ENCODE measurements around the gene LAMA2. TPM values are rescaled to one million over a fixed set of nuclear protein-coding genes. Genes with fewer than 3 reads are reported as not detected.

The LAMA2 gene
- polyA plus RNA-seq, 1 donor: 151 TPM

GRCh38 chr6:129177801-129178200, 294.9 kb downstream of the LAMA2 start:
- no peak for DNase-seq (ENCODE audit: low read depth)

- no peak for DNase-seq (ENCODE audit: low read depth)
Measured at GRCh38 chr6:129179283-129179682, 296.3 kb downstream of the LAMA2 start.

- DNase-seq (ENCODE audit: low read depth): no peak
Measured at GRCh38 chr6:129181001-129181400, 298.1 kb downstream of the LAMA2 start.

GRCh38 chr6:129183187-129183591, 300.3 kb downstream of the LAMA2 start:
- no peak for DNase-seq (ENCODE audit: low read depth)

- no peak for DNase-seq (ENCODE audit: low read depth)
Measured at GRCh38 chr6:129183681-129184301, 300.9 kb downstream of the LAMA2 start.

GRCh38 chr6:129184324-129184723, 301.4 kb downstream of the LAMA2 start:
- no peak for DNase-seq (ENCODE audit: low read depth)

GRCh38 chr6:129184808-129185366, 301.9 kb downstream of the LAMA2 start:
- DNase-seq (ENCODE audit: low read depth): no peak

GRCh38 chr6:129186988-129187387, 304.1 kb downstream of the LAMA2 start:
- DNase-seq (ENCODE audit: low read depth): no peak

GRCh38 chr6:129188306-129188705, 305.4 kb downstream of the LAMA2 start:
- no peak for DNase-seq (ENCODE audit: low read depth)

GRCh38 chr6:129188795-129189194, 305.9 kb downstream of the LAMA2 start:
- DNase-seq (ENCODE audit: low read depth): no peak

GRCh38 chr6:129189266-129189665, 306.3 kb downstream of the LAMA2 start:
- no peak for DNase-seq (ENCODE audit: low read depth)

- no peak for DNase-seq (ENCODE audit: low read depth)
Measured at GRCh38 chr6:129191235-129191634, 308.3 kb downstream of the LAMA2 start.

- DNase-seq (ENCODE audit: low read depth): no peak
Measured at GRCh38 chr6:129192458-129192989, 309.6 kb downstream of the LAMA2 start.

GRCh38 chr6:129194306-129194941, 311.5 kb downstream of the LAMA2 start:
- no peak for DNase-seq (ENCODE audit: low read depth)

- no peak for DNase-seq (ENCODE audit: low read depth)
Measured at GRCh38 chr6:129195161-129195560, 312.2 kb downstream of the LAMA2 start.

GRCh38 chr6:129195643-129196042, 312.7 kb downstream of the LAMA2 start:
- no peak for DNase-seq (ENCODE audit: low read depth)

- no peak for DNase-seq (ENCODE audit: low read depth)
Measured at GRCh38 chr6:129197154-129197553, 314.2 kb downstream of the LAMA2 start.

- DNase-seq (ENCODE audit: low read depth): no peak
Measured at GRCh38 chr6:129200151-129200550, 317.2 kb downstream of the LAMA2 start.

- no peak for DNase-seq (ENCODE audit: low read depth)
Measured at GRCh38 chr6:129203190-129203900, 320.4 kb downstream of the LAMA2 start.

GRCh38 chr6:129206821-129207220, 323.9 kb downstream of the LAMA2 start:
- no peak for DNase-seq (ENCODE audit: low read depth)

- no peak for DNase-seq (ENCODE audit: low read depth)
Measured at GRCh38 chr6:129207832-129208231, 324.9 kb downstream of the LAMA2 start.

GRCh38 chr6:129208415-129209034, 325.6 kb downstream of the LAMA2 start:
- DNase-seq (ENCODE audit: low read depth): no peak

Data from forelimb muscle (tissue), 1 donor.